HFF-Myc (cell line): Measurements from ENCODE around the gene PLEK2.

Experiments
- DNase-seq: peaks from one replicate; pipeline ENCODE4 v3.0.0-alpha.2; 2011; ENCODE audit warnings: low read depth; ENCODE audit errors: extremely low read depth
- H3K4me3 ChIP-seq: replicated peaks from 2 replicates; pipeline ENCODE4 v1.5.1; 2011; ENCODE audit warnings: low read depth, mild to moderate bottlenecking, control low read depth, low read length
- TF ChIP-seq, protein P1 (sequence below): IDR thresholded peaks from 2 replicates; pipeline ENCODE4 v1.5.1; 2012; ENCODE audit warnings: mild to moderate bottlenecking, low read depth, low read length, control low read depth; ENCODE audit errors: missing control alignments

PLEK2 gene

DNA sequence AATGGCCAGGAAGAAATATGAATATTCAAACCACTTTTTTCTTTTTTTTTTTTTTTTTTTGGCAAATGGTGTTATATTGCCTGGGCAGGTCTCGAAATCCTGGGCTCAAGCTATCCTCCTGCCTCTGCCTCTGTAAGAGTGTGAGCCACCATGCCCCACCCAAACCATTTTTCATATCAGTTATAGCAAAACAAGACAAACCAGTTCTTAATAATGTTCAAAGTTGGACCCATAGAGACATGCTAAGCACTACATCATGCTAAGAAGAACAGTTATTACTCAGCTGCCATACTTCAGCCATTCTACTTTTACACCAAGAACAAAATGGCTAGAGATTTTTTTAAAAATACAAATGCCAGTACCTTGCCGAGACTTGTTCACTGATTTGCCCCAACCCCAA lies 26.3 kb downstream of the PLEK2 start:
- H3K4me3 ChIP-seq: no peak overlapping the region
- TF ChIP-seq, protein P1, sequence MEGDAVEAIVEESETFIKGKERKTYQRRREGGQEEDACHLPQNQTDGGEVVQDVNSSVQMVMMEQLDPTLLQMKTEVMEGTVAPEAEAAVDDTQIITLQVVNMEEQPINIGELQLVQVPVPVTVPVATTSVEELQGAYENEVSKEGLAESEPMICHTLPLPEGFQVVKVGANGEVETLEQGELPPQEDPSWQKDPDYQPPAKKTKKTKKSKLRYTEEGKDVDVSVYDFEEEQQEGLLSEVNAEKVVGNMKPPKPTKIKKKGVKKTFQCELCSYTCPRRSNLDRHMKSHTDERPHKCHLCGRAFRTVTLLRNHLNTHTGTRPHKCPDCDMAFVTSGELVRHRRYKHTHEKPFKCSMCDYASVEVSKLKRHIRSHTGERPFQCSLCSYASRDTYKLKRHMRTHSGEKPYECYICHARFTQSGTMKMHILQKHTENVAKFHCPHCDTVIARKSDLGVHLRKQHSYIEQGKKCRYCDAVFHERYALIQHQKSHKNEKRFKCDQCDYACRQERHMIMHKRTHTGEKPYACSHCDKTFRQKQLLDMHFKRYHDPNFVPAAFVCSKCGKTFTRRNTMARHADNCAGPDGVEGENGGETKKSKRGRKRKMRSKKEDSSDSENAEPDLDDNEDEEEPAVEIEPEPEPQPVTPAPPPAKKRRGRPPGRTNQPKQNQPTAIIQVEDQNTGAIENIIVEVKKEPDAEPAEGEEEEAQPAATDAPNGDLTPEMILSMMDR: no peak
- no peak for DNase-seq

- H3K4me3 ChIP-seq: no peak overlapping the region
- DNase-seq: no peak
- TF ChIP-seq, protein P1: no peak
Observed at GRCh38 chr14:67385120-67385519, 26.8 kb downstream of the PLEK2 start.

DNA sequence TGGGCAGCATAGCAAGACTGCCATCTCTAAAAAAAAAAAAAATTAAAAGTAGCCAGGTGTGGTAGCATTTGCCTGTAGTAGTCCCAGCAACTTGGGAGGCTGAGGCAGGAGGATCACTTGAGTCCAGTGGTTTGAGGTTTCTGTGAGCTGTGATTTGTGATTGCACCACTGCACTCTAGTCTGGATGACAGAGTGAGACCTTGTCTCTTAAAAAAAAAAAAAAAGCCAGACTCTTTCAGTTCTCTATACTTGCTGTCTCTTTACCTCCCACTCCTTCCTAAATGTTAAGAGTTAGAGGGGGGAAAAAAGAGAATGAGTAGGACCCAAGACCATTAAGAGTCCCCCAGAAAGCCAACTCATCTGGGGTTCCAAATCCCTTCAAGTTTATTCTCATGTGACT lies 34.0 kb downstream of the PLEK2 start:
- TF ChIP-seq, protein P1: no peak

DNA sequence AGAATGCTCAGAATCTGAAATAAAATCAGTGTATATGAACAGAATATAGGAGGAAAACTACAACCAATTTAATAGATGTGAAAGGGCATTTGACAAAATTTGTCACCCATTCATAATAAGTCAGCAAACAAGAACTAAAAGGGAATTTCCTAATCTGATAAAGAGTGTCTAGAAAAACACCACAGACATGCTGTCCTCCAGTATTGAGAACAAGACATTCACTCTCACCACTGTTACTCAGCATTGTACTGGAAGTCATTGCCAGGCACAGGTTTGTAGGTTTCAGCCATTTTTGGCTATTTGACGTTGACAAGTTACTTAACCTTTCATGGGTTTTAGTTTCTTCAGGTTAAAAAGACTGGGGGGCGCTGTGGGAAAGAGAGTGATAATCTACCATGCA lies 38.6 kb downstream of the PLEK2 start:
- TF ChIP-seq, protein P1: no peak

More for the DNA sequence above, 34.0 kb downstream of the PLEK2 start:
- DNase-seq: no peak
- H3K4me3 ChIP-seq: no peak overlapping the region

GRCh38 chr14:67372833-67373232 lies 39.1 kb downstream of the PLEK2 start:
- DNase-seq: no peak
- no peak overlapping the region for H3K4me3 ChIP-seq
- TF ChIP-seq, protein P1: no peak

More for the DNA sequence above, 38.6 kb downstream of the PLEK2 start:
- no peak overlapping the region for H3K4me3 ChIP-seq
- DNase-seq: no peak

DNA sequence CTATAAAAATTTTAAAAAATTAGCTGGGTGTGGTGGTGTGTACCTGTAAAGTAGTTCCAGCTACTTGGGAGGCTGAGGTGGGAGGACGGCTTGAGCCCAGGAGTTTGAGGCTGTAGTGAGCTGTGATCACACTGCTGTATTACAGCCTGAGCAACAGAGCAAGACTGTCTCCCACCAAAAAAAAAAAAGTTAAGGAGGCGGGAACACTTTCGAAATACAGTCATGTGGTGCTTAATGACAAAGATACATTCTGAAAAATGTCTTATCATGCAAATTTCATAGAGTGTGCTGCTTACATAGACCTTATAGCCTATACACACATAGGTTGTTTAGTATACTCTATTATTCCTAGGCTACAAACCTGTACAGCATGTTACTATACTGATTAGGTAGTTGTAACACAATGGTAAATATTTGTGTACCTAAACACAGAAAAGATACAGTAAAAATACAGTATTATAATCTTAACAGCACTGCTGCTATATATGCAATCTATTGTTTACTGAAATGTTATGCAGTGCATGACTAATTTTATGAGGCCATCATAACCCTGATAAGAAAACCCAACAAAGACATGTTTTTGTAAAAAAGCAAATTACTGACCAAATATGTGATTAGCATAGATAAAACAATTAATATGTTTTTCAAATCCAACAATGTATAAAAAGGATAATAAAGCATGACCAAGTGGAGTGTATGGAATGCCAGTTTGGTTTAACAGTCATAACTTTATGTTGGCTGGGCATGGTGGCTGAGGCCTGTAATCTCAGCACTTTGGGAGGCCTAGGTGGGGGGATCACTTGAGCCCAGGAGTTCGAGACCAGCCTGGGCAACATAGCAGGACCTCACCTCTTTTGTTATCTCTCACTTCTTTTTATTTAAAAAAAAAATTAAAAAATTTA lies 40.5 kb downstream of the PLEK2 start:
- TF ChIP-seq, protein P1: no peak

GRCh38 chr14:67370830-67371229 lies 41.1 kb downstream of the PLEK2 start:
- DNase-seq: no peak
- TF ChIP-seq, protein P1: no peak
- H3K4me3 ChIP-seq: no peak overlapping the region

More for the DNA sequence above, 40.5 kb downstream of the PLEK2 start:
- H3K4me3 ChIP-seq: no peak overlapping the region
- DNase-seq: no peak
